Stimulated activated CD4-positive, alpha-beta T cell treated with anti-CD3 and anti-CD28 coated beads, Interleukin-2, amount 100 ng/mL, for 4 hours (primary cell): ENCODE measurements around the gene PCNX2.

Experiments used
- DNase-seq: peaks from one replicate; pipeline ENCODE4 v3.0.0-alpha.2; 2020; ENCODE audit warnings: low read depth

PCNX2 gene

GRCh38 chr1:233061265-233061664 is 234.3 kb downstream of the PCNX2 start:
- DNase-seq, result no peak

DNA sequence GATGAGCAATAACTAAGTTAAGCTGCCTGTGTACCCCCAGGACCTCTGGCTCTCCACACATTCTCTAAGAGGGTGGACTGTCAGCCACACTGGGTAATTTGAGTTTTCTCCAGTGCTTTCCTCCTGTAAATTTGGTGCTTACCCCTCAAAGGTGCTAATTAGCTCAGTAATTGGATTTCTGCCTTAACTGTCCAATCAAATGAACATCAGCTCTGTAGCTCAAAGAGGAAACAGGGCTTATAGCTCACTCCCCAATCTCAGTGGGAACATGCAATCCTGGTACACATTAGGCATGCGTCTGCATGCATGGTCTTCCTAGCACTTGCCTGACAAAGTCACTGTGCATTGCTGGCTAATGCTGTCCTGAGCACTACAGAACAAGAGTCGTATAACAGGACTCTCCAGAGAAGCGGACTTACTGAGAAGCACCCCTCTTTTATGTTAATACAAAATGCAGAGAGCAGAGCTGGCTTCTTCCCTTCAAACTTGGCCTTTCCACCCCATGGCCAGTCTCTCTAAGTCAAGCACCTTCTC is 235.0 kb downstream of the PCNX2 start:
- no peak for DNase-seq

DNA sequence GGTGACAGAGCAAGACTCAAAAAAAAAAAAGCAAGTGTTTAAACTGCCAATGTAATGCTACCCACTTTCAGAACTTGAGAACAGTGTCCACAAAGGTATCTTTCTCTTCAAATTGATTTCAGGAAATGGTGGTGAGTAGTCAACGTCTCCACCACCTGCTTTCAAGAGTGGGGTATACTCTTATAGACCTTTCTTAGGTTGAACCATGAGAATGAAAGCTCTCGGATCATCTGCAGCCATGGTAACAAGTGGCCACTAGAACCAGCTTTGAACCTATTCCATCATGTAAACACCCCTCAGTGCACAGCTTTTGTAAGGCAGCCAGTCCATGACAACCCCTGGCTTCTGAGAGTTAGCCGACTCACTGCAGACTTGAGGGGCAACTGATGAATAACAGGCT is 237.7 kb downstream of the PCNX2 start:
- no peak for DNase-seq

- no peak for DNase-seq
Observed at GRCh38 chr1:233055879-233056641, 239.5 kb downstream of the PCNX2 start.

DNA sequence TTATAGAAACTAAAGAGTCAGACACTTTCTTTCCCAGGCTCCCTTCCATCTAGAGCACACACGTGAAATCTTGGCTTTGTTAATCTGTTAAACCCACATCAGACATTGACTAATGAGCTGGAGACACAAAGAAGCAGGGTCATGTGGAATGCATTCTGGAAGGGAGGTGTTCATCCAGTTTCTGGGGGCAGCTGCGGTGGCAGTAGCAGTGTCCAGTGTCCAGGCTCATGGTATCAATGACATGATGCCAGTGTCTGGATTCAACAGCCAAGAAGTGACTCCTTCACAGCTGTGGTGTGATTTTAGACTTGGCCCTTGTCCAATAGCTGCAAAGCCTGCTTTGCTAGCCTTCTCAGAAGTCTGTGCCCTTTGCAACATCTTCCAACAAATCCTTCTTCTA is 249.9 kb downstream of the PCNX2 start:
- no peak for DNase-seq

DNA sequence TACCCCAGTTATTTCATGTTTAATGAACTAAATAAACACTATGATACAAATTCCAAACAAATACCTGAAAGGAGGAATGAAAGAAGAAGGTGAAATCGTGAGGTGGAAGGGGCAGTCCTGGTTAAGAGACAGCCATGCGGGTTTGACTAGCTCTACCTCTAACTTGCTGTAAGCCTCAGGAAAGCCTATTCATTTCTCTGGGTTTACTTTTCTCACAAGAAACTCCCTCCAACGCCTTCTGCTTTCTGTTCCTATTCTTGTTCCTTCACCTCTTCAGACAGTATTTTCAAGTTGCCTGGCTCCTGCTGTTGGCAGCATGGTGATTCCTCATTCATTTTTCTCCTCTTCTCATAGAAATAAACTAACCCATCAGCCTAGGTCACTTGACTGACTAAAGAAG is 252.7 kb downstream of the PCNX2 start:
- DNase-seq, result no peak

GRCh38 chr1:233040494-233040893 is 255.0 kb downstream of the PCNX2 start:
- DNase-seq, result no peak

- DNase-seq, result no peak
Observed at GRCh38 chr1:233038581-233038980, 256.9 kb downstream of the PCNX2 start.

- DNase-seq, result no peak
Observed at GRCh38 chr1:233037843-233038242, 257.7 kb downstream of the PCNX2 start.

- no peak for DNase-seq
Observed at GRCh38 chr1:233034836-233035235, 260.7 kb downstream of the PCNX2 start.

DNA sequence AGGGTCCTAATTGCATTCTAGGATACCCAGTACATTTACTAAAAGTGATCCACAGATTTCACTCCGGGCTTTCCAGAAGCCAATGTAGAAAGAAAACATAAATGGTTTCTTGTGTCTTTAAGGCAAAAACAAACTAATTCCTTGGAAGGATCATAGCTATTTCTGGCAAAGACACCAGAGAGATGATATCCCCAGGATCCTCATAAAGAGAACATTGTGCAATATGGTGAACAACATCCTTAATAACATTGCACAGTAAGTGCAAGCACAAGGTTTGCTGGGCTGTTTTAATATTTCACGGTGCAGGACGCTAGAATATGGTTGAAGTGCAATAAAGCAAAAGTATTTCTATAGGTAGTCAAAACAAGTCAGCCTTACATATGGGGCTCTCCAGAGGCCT is 262.2 kb downstream of the PCNX2 start:
- DNase-seq, result no peak

DNA sequence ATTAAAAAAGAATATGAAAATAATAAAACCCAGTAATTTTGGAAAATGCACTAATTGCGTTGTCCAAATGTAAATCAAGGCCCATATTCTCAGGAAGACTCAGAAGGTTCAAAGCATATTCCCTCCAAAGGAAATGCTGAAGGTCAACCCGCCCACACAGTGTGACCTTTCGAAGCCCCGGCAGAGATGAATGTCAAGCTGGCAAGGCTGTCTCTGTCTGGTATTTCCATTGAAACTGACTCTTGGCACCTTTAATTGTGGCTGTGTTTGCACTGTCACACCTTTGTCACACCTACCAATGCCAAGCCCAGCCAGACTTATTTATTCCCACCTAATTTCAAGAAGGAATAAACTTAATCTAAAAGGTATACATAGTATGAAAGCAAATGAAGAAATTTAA is 262.6 kb downstream of the PCNX2 start:
- no peak for DNase-seq

DNA sequence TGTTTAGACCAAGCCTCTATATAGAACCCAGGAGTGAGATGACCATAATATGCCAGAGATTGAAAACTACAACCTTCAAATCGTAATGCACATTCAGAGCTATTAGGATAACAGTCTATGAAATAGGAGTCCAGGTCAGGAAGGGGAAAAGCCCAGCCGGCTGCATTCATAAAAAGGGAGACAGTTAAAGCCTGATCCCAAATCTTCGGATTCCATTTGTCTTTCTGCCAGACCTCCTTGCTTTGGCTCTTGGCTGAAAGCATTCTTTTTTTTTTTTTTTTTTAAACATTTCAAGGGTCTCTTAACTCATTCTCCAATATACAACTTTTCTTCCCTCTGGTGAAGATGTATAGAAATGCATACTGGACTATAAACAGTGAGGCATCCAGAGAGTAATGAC is 264.0 kb downstream of the PCNX2 start:
- DNase-seq, result no peak

GRCh38 chr1:233027046-233027445 is 268.5 kb downstream of the PCNX2 start:
- no peak for DNase-seq

- no peak for DNase-seq
Observed at GRCh38 chr1:233025567-233025966, 270.0 kb downstream of the PCNX2 start.

DNA sequence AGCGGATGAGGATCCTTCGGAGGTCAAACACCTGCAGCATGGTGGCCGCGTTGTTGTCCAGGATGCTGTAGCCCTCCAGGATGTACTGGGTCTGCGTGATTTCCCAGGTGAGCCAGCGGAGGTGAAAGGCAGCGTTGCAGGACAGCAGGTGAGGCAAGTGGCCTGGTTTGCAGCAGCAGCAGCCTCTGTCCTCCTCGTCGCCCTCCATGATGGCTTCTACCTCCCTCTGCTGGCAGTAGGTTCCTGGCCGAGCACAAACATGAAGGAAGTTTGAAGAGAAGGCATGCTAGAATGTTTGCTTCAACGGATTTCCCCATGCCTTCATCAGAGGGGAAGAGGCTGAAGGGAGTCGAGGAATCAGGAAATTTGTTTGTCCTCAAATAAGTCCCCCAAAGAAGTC is 270.4 kb downstream of the PCNX2 start:
- no peak for DNase-seq

DNA sequence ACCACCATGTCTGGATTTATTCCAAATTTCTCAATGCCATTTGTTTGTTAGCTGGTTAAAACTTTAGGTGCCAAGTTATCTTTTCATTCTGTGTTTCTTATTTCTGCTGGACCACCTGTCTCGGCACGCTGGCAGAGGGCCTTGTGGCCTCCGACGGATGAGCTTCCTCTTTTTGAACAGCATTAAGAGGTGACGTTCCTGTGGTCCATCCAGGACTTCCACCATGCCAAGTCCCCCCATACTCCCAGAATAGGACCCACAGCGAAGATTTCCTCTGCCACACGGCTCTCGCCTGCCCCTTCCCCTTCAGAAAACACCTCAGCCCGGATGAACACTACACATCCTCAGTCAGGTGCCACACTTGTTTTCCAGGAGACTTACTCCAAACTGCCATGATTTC is 271.3 kb downstream of the PCNX2 start:
- no peak for DNase-seq

- no peak for DNase-seq
Observed at GRCh38 chr1:233022246-233022645, 273.3 kb downstream of the PCNX2 start.

GRCh38 chr1:233020426-233020825 is 275.1 kb downstream of the PCNX2 start:
- DNase-seq, result no peak

DNA sequence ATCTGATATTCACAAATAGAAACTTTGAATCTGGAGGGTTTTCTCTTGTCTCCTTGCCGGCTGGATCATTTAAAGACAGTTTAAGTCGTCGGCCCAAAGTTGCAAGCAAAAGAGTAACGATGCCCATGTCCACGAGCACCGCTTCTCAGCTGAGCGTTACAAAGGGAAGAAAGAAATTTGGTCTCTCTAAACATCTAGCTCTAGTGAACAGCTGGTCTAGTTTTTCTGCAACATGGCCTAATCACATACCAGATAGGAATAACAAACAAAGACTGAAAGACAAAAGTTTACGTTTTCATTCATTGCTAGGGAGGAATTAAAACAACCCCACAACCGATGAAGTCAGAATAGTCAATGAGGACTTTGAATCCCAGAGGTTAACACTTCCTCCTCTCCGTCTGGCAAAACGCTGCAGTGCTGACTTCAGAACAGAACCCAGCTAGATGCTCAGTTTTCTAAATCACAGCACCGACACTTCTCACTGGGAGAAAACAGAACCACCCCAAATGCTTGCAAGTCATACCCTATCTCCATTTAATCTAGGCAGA is 275.7 kb downstream of the PCNX2 start:
- no peak for DNase-seq

DNA sequence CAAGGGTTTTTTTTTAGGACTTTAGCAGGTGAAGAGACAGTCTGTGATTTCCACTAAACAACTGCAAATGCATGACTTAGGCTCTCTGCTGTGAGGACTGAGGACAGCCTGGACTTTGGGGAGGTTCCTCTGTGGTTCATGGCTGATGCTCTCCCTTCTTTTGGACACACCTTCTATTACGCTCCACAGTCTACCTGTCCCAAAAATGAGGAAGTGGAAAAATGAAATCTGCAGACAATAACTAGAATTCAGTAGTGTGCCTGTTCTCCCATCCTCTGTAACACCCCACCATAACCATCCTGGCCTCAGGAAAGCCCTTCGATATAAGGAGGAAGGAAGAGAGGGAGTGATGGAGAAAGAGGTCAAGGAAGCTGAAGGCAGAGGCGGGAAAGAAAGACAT is 276.4 kb downstream of the PCNX2 start:
- no peak for DNase-seq

- DNase-seq, result no peak
Observed at GRCh38 chr1:233016798-233017197, 278.7 kb downstream of the PCNX2 start.

DNA sequence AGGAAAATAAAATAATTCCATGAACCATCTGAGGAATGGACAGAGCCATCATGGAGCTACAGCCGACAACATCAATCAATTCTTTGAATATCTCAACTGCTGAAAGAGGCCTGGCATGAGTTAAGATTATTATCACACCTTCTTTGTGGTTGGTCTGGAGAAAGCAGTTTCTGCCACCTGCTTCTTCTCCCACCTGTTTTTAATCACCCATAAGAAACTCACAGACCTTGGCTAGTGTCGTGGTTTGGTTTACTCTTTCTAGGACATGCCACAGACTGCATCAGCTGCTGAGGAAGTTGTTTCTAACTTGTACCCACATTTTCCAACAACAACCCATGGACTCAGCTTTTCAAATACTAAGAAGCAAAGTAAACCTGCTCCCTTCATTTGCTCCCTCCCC is 279.6 kb downstream of the PCNX2 start:
- DNase-seq, result no peak

GRCh38 chr1:233012021-233012420 is 283.5 kb downstream of the PCNX2 start:
- DNase-seq, result no peak
